ENCODE data around the gene RMI2.

Gene RMI2

GRCh38 chr16:11340710-11341109, 4.5 kb upstream of the RMI2 start:
- Histone ChIP-seq H3K36me3 (ENCODE audit: control insufficient read depth in 5 of 5, insufficient read depth in 5 of 5, low read length in 5 of 5) (no peaks in the 10 kb centered on the region), H3K9me3 (ENCODE audit: control insufficient read depth in 5 of 5, low read length in 5 of 5) (no peaks in the 10 kb centered on the region), H3K27ac (ENCODE audit: low read depth, low read length) (no peak overlapping the region), H3K9ac (ENCODE audit: low read length in 5 of 5) (no peak overlapping the region), H3K27me3 (ENCODE audit: control insufficient read depth in 5 of 5, insufficient read depth in 4 of 5, low read length in 5 of 5) (no peaks in the 10 kb centered on the region), H3K4me1 (ENCODE audit: control insufficient read depth in 5 of 5, insufficient read depth in 5 of 5, low read length in 5 of 5) (peaks cover 0 to 10% (median 6%) of the 10 kb centered on the region in 5 donors), H3K4me3 (ENCODE audit: low read depth in 1 of 5, low read length in 5 of 5) (no peak overlapping the region)

- Histone ChIP-seq H3K4me1 (ENCODE audit: control insufficient read depth in 5 of 5, insufficient read depth in 5 of 5, low read length in 5 of 5) (peaks cover 0 to 14% (median 10%) of the 10 kb centered on the region in 5 donors), H3K27me3 (ENCODE audit: control insufficient read depth in 5 of 5, insufficient read depth in 4 of 5, low read length in 5 of 5) (no peaks in the 10 kb centered on the region), H3K9me3 (ENCODE audit: control insufficient read depth in 5 of 5, low read length in 5 of 5) (no peaks in the 10 kb centered on the region), H3K9ac (ENCODE audit: low read length in 5 of 5) (no peak overlapping the region), H3K27ac (ENCODE audit: low read depth, low read length) (no peak overlapping the region), H3K4me3 (ENCODE audit: low read depth in 1 of 5, low read length in 5 of 5) (no peak overlapping the region), H3K36me3 (ENCODE audit: control insufficient read depth in 5 of 5, insufficient read depth in 5 of 5, low read length in 5 of 5) (no peaks in the 10 kb centered on the region)
These were observed 3.9 kb upstream of the RMI2 start for GRCh38 chr16:11341371-11341770.

GRCh38 chr16:11342021-11342855, 3.0 kb upstream of the RMI2 start:
- Histone ChIP-seq H3K27me3 (ENCODE audit: control insufficient read depth in 5 of 5, insufficient read depth in 4 of 5, low read length in 5 of 5) (no peaks in the 10 kb centered on the region), H3K9ac (ENCODE audit: low read length in 5 of 5) (no peak overlapping the region), H3K9me3 (ENCODE audit: control insufficient read depth in 5 of 5, low read length in 5 of 5) (no peaks in the 10 kb centered on the region), H3K36me3 (ENCODE audit: control insufficient read depth in 5 of 5, insufficient read depth in 5 of 5, low read length in 5 of 5) (no peaks in the 10 kb centered on the region), H3K4me1 (ENCODE audit: control insufficient read depth in 5 of 5, insufficient read depth in 5 of 5, low read length in 5 of 5) (peaks cover 0 to 14% (median 10%) of the 10 kb centered on the region in 5 donors), H3K27ac (ENCODE audit: low read depth, low read length) (no peak overlapping the region), H3K4me3 (ENCODE audit: low read depth in 1 of 5, low read length in 5 of 5) (no peak overlapping the region)

- Histone ChIP-seq H3K9me3 (ENCODE audit: control insufficient read depth in 5 of 5, low read length in 5 of 5) (no peaks in the 10 kb centered on the region), H3K36me3 (ENCODE audit: control insufficient read depth in 5 of 5, insufficient read depth in 5 of 5, low read length in 5 of 5) (no peaks in the 10 kb centered on the region), H3K4me3 (ENCODE audit: low read depth in 1 of 5, low read length in 5 of 5) (no peak overlapping the region), H3K4me1 (ENCODE audit: control insufficient read depth in 5 of 5, insufficient read depth in 5 of 5, low read length in 5 of 5) (peaks cover 0 to 34% (median 21%) of the 10 kb centered on the region in 5 donors), H3K9ac (ENCODE audit: low read length in 5 of 5) (no peak overlapping the region), H3K27me3 (ENCODE audit: control insufficient read depth in 5 of 5, insufficient read depth in 4 of 5, low read length in 5 of 5) (peaks cover 0 to 4% (median 0%) of the 10 kb centered on the region in 5 donors), H3K27ac (ENCODE audit: low read depth, low read length) (no peak overlapping the region)
These were observed 1.6 kb downstream of the RMI2 start for GRCh38 chr16:11346700-11347319.

DNA sequence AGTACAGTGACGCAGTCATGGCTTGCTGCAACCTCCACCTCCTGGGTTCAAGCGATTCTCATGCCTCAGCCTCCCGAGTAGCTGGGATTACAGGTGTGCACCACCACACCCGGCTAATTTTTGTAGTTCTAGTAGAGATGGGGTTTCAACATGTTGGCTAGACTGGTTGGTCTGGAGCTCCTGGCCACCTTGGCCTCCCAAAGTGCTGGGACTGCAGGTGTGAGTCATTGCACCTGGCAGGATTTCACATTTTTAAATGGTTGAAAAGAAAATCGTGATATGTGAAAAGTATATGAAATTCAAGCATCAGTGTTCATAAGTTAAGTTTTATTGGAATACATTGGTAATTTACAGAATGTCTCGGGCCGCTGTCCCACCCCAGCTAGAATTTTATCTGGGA, 2.6 kb downstream of the RMI2 start:
- Histone ChIP-seq H3K9me3 (ENCODE audit: control insufficient read depth in 5 of 5, low read length in 5 of 5) (no peaks in the 10 kb centered on the region), H3K27ac (ENCODE audit: low read depth, low read length) (no peak overlapping the region), H3K9ac (ENCODE audit: low read length in 5 of 5) (no peak overlapping the region), H3K27me3 (ENCODE audit: control insufficient read depth in 5 of 5, insufficient read depth in 4 of 5, low read length in 5 of 5) (peaks cover 0 to 4% (median 0%) of the 10 kb centered on the region in 5 donors), H3K4me1 (ENCODE audit: control insufficient read depth in 5 of 5, insufficient read depth in 5 of 5, low read length in 5 of 5) (peaks cover 0 to 34% (median 21%) of the 10 kb centered on the region in 5 donors), H3K36me3 (ENCODE audit: control insufficient read depth in 5 of 5, insufficient read depth in 5 of 5, low read length in 5 of 5) (no peaks in the 10 kb centered on the region), H3K4me3 (ENCODE audit: low read depth in 1 of 5, low read length in 5 of 5) (no peak overlapping the region)

- Histone ChIP-seq H3K27ac (ENCODE audit: low read depth, low read length) (no peak overlapping the region), H3K36me3 (ENCODE audit: control insufficient read depth in 5 of 5, insufficient read depth in 5 of 5, low read length in 5 of 5) (no peaks in the 10 kb centered on the region), H3K4me3 (ENCODE audit: low read depth in 1 of 5, low read length in 5 of 5) (peak overlapping the region in 1 of 5 donors; percentile 28), H3K4me1 (ENCODE audit: control insufficient read depth in 5 of 5, insufficient read depth in 5 of 5, low read length in 5 of 5) (peaks cover 0 to 34% (median 21%) of the 10 kb centered on the region in 5 donors), H3K9me3 (ENCODE audit: control insufficient read depth in 5 of 5, low read length in 5 of 5) (no peaks in the 10 kb centered on the region), H3K9ac (ENCODE audit: low read length in 5 of 5) (no peak overlapping the region), H3K27me3 (ENCODE audit: control insufficient read depth in 5 of 5, insufficient read depth in 4 of 5, low read length in 5 of 5) (peaks cover 0 to 4% (median 0%) of the 10 kb centered on the region in 5 donors)
These were observed 3.7 kb downstream of the RMI2 start for GRCh38 chr16:11348737-11349598.

DNA sequence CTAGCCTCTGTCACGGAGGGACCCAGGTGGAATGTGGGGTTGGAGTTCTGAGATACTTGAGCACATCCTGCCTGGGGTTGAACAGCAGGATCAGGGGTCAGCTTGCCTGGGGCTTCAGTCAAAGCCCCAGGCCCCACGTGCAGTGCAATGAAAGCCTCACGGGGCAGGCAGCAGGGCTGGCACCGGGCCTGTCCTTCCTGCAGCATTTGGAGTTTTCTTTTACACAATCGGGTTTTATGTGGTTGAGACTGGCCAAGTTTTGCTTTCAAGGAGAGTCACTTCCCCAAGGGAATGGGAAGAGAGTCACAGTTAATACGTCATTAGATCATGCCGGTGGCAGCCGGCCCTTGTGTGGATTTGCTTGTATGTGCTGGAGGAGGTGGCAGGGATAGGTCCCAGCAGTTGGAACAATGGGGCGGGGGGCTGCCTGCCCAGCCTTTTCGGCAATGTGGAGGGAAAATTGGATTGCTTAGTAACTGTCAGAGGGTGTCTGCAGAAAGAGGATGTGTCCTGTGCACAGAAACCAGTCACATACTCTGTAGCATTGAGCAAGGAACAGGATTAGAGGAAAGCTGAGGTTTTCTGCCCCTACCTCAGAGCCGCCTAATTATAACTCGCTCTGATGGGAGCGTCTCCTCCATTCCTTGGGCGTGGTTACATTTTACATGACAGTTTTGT, 4.5 kb downstream of the RMI2 start:
- peak overlapping the region in 4 of 5 donors; percentile 11 to 28 (median 22) for H3K4me3 ChIP-seq (ENCODE audit: low read depth in 1 of 5, low read length in 5 of 5)
- H3K36me3 ChIP-seq (ENCODE audit: control insufficient read depth in 5 of 5, insufficient read depth in 5 of 5, low read length in 5 of 5): no peaks in the 10 kb centered on the region
- peaks cover 0 to 33% (median 19%) of the 10 kb centered on the region in 5 donors for H3K4me1 ChIP-seq (ENCODE audit: control insufficient read depth in 5 of 5, insufficient read depth in 5 of 5, low read length in 5 of 5)
- H3K9ac ChIP-seq (ENCODE audit: low read length in 5 of 5): peak overlapping the region in 2 of 5 donors; percentile 4 to 30
- H3K27ac ChIP-seq (ENCODE audit: low read depth, low read length): no peak overlapping the region
- H3K27me3 ChIP-seq (ENCODE audit: control insufficient read depth in 5 of 5, insufficient read depth in 4 of 5, low read length in 5 of 5): peaks cover 0 to 8% (median 0%) of the 10 kb centered on the region in 5 donors
- no peaks in the 10 kb centered on the region for H3K9me3 ChIP-seq (ENCODE audit: control insufficient read depth in 5 of 5, low read length in 5 of 5)

DNA sequence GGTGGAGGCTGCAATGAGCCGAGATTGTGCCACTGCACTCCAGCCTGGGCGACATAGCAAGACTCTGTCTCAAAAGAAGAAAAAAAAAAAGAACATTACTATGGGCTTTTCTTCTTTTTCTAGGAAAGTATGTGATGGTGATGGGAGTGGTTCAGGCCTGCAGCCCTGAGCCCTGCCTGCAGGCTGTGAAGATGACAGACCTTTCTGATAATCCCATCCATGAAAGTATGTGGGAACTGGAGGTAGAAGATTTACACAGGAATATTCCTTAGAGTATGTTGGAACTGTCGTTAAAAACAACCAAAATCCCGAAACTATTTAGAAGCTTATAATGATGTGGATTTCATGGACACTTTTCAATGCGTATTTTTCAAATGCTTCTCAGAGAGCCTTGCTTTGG, 5.3 kb downstream of the RMI2 start:
- Histone ChIP-seq H3K36me3 (ENCODE audit: control insufficient read depth in 5 of 5, insufficient read depth in 5 of 5, low read length in 5 of 5) (no peaks in the 10 kb centered on the region), H3K9ac (ENCODE audit: low read length in 5 of 5) (no peak overlapping the region), H3K4me1 (ENCODE audit: control insufficient read depth in 5 of 5, insufficient read depth in 5 of 5, low read length in 5 of 5) (peaks cover 0 to 29% (median 19%) of the 10 kb centered on the region in 5 donors), H3K27me3 (ENCODE audit: control insufficient read depth in 5 of 5, insufficient read depth in 4 of 5, low read length in 5 of 5) (peaks cover 0 to 8% (median 0%) of the 10 kb centered on the region in 5 donors), H3K9me3 (ENCODE audit: control insufficient read depth in 5 of 5, low read length in 5 of 5) (no peaks in the 10 kb centered on the region), H3K4me3 (ENCODE audit: low read depth in 1 of 5, low read length in 5 of 5) (no peak overlapping the region), H3K27ac (ENCODE audit: low read depth, low read length) (no peak overlapping the region)

DNA sequence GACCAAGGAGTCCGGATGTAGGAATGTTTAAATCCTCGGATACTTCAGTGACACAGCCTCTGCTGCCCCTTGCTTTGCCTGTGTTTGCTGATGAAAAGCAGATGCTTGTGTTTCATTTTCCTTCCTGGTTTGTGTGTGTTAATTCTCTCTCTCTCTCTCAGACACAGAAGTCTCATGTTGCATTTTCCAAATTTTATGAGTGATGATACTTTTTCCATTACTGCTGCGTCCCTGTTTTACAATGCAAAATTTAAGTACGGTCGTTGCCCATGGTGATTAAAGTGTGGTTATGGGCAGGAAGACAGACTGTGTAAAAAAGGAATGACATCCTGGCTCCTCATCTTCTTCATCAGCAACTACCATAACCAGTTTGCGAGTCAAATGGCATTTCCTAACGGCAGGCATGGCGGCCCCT, 5.7 kb downstream of the RMI2 start:
- H3K27ac ChIP-seq (ENCODE audit: low read depth, low read length): no peak overlapping the region
- no peaks in the 10 kb centered on the region for H3K9me3 ChIP-seq (ENCODE audit: control insufficient read depth in 5 of 5, low read length in 5 of 5)
- no peak overlapping the region for H3K9ac ChIP-seq (ENCODE audit: low read length in 5 of 5)
- H3K4me1 ChIP-seq (ENCODE audit: control insufficient read depth in 5 of 5, insufficient read depth in 5 of 5, low read length in 5 of 5): peaks cover 0 to 25% (median 15%) of the 10 kb centered on the region in 5 donors
- H3K27me3 ChIP-seq (ENCODE audit: control insufficient read depth in 5 of 5, insufficient read depth in 4 of 5, low read length in 5 of 5): peaks cover 0 to 8% (median 0%) of the 10 kb centered on the region in 5 donors
- H3K4me3 ChIP-seq (ENCODE audit: low read depth in 1 of 5, low read length in 5 of 5): no peak overlapping the region
- H3K36me3 ChIP-seq (ENCODE audit: control insufficient read depth in 5 of 5, insufficient read depth in 5 of 5, low read length in 5 of 5): no peaks in the 10 kb centered on the region

Measured in subcutaneous abdominal adipose tissue (tissue), 5 donors.